Astrocyte (in vitro differentiated cells and primary cell): ENCODE results near the gene PTCD3. TPM values are rescaled to one million over a fixed set of nuclear protein-coding genes. Genes with fewer than 3 reads are reported as not detected.

ENCODE experiments used
- DNase-seq: peaks from one replicate; pipeline ENCODE4 v3.0.0-alpha.2; 2010; ENCODE audit warnings: low read depth
- FAIRE-seq: peaks from 2 replicates; lab custom pipeline; 2011; peaks lifted over from hg19 to GRCh38; lab: Jason Lieb, UNC
- H2AFZ ChIP-seq: 2 replicates; pipeline ENCODE4 v1.6.0; 2012; ENCODE audit warnings: low read depth, low read length, inconsistent platforms
- H3K27ac ChIP-seq: 2 replicates; pipeline ENCODE4 v1.5.1; 2011; ENCODE audit warnings: low read depth, low read length, inconsistent platforms
- H3K27me3 ChIP-seq: 2 replicates; pipeline ENCODE4 v1.6.0; 2011; ENCODE audit warnings: low read length, inconsistent platforms; ENCODE audit not compliant: insufficient read depth
- H3K36me3 ChIP-seq: 2 replicates; pipeline ENCODE4 v1.5.1; 2011; ENCODE audit warnings: low read length, inconsistent platforms; ENCODE audit not compliant: insufficient read depth
- H3K4me1 ChIP-seq: 2 replicates; pipeline ENCODE4 v1.5.1; 2011; ENCODE audit warnings: low read length, inconsistent platforms; ENCODE audit not compliant: insufficient read depth
- H3K4me2 ChIP-seq: 2 replicates; pipeline ENCODE4 v1.6.0; 2012; ENCODE audit warnings: low read length, inconsistent platforms
- H3K4me3 ChIP-seq: 2 replicates; pipeline ENCODE4 v1.5.1; 2011; ENCODE audit warnings: low read depth, mild to moderate bottlenecking, low read length, inconsistent platforms; ENCODE audit not compliant: insufficient read depth
- H3K79me2 ChIP-seq: 2 replicates; pipeline ENCODE4 v1.6.0; 2012; ENCODE audit warnings: mild to moderate bottlenecking, low read length, inconsistent platforms; ENCODE audit not compliant: insufficient read depth
- H3K9ac ChIP-seq: 2 replicates; pipeline ENCODE4 v1.6.0; 2012; ENCODE audit warnings: mild to moderate bottlenecking, low read length, inconsistent platforms
- H3K9me3 ChIP-seq: 2 replicates; pipeline ENCODE4 v1.5.1; 2012; ENCODE audit warnings: low read depth, mild to moderate bottlenecking, low read length, inconsistent platforms; ENCODE audit not compliant: insufficient read depth
- H4K20me1 ChIP-seq: 2 replicates; pipeline ENCODE4 v1.6.0; 2012; ENCODE audit warnings: low read length, inconsistent platforms; ENCODE audit not compliant: insufficient read depth
- H3K27ac Mint-ChIP-seq: one replicate; pipeline ENCODE4 v1.8.0; 2021; ENCODE audit warnings: mild to moderate bottlenecking, mixed read lengths; ENCODE audit not compliant: unreplicated experiment
- H3K27me3 Mint-ChIP-seq: one replicate; pipeline ENCODE4 v1.8.0; 2021; ENCODE audit warnings: low read depth, mixed read lengths; ENCODE audit not compliant: unreplicated experiment
- H3K36me3 Mint-ChIP-seq: one replicate; pipeline ENCODE4 v1.8.0; 2021; ENCODE audit warnings: low read depth, mixed read lengths; ENCODE audit not compliant: unreplicated experiment
- H3K4me1 Mint-ChIP-seq: one replicate; pipeline ENCODE4 v1.8.0; 2021; ENCODE audit warnings: low read depth, mixed read lengths; ENCODE audit not compliant: unreplicated experiment
- H3K4me3 Mint-ChIP-seq: one replicate; pipeline ENCODE4 v1.8.0; 2021; ENCODE audit warnings: mild to moderate bottlenecking, moderate library complexity, mixed read lengths; ENCODE audit not compliant: unreplicated experiment
- H3K9me3 Mint-ChIP-seq: one replicate; pipeline ENCODE4 v1.8.0; 2021; ENCODE audit warnings: mild to moderate bottlenecking, mixed read lengths; ENCODE audit not compliant: unreplicated experiment
- CTCF ChIP-seq: IDR thresholded peaks from 2 replicates; pipeline ENCODE4 v1.5.1; 2011; ENCODE audit warnings: low read depth, mild to moderate bottlenecking, inconsistent platforms, low read length, moderate library complexity; ENCODE audit not compliant: insufficient read depth
- EZH2 ChIP-seq: IDR thresholded peaks from 2 replicates; pipeline ENCODE4 v1.6.1; 2012; ENCODE audit warnings: mild to moderate bottlenecking, low read length, inconsistent platforms; ENCODE audit not compliant: insufficient read depth
- total RNA-seq: library from RNA; stranded (reverse); gene quantifications from 2 replicates; pipeline ENCODE4 v1.2.1, GENCODE V29; 2021

PTCD3 gene
- total RNA-seq, 1 donor from 2014 or later = 74.5 TPM

GRCh38 chr2:86123328-86123925 lies 17.4 kb downstream of the PTCD3 start:
- no peak overlapping the region for H3K4me3 ChIP-seq
- FAIRE-seq (no peak), DNase-seq (no peak)
- Mint-ChIP-seq H3K4me3 (no peak overlapping the region), H3K36me3 (peaks cover 19% of the 10 kb centered on the region), H3K27me3 (no peaks in the 10 kb centered on the region), H3K9me3 (no peaks in the 10 kb centered on the region), H3K4me1 (no peaks in the 10 kb centered on the region), H3K27ac (no peak overlapping the region)
- TF ChIP-seq EZH2 (no peak), CTCF (no peak)
- no peaks in the 10 kb centered on the region for H3K9me3 ChIP-seq
- no peaks in the 10 kb centered on the region for H3K4me1 ChIP-seq
- no peak overlapping the region for H3K9ac ChIP-seq
- H3K36me3 ChIP-seq = peaks cover 84% of the 10 kb centered on the region
- peaks cover 25% of the 10 kb centered on the region for H4K20me1 ChIP-seq
- no peak overlapping the region for H3K4me2 ChIP-seq
- no peak overlapping the region for H2AFZ ChIP-seq
- H3K79me2 ChIP-seq = peaks cover 18% of the 10 kb centered on the region
- no peaks in the 10 kb centered on the region for H3K27me3 ChIP-seq
- H3K27ac ChIP-seq = no peak overlapping the region

GRCh38 chr2:86124683-86125082 lies 18.6 kb downstream of the PTCD3 start:
- H3K27ac ChIP-seq = no peak overlapping the region
- H3K4me3 Mint-ChIP-seq = no peak overlapping the region
- H3K27ac Mint-ChIP-seq = no peak overlapping the region
- TF ChIP-seq EZH2 (no peak), CTCF (no peak)
- H3K9me3 Mint-ChIP-seq = no peaks in the 10 kb centered on the region
- H3K4me3 ChIP-seq = no peak overlapping the region
- no peaks in the 10 kb centered on the region for H3K9me3 ChIP-seq
- FAIRE-seq (no peak), DNase-seq (no peak)
- peaks cover 18% of the 10 kb centered on the region for H3K36me3 Mint-ChIP-seq
- peaks cover 18% of the 10 kb centered on the region for H3K79me2 ChIP-seq
- H3K4me1 ChIP-seq = no peaks in the 10 kb centered on the region
- H3K36me3 ChIP-seq = peaks cover 85% of the 10 kb centered on the region
- H3K4me2 ChIP-seq = no peak overlapping the region
- no peaks in the 10 kb centered on the region for H3K27me3 Mint-ChIP-seq
- no peaks in the 10 kb centered on the region for H3K4me1 Mint-ChIP-seq
- H4K20me1 ChIP-seq = peaks cover 31% of the 10 kb centered on the region
- H3K27me3 ChIP-seq = no peaks in the 10 kb centered on the region
- no peak overlapping the region for H2AFZ ChIP-seq
- no peak overlapping the region for H3K9ac ChIP-seq

- H3K27me3 Mint-ChIP-seq = no peaks in the 10 kb centered on the region
- H3K27ac Mint-ChIP-seq = no peak overlapping the region
- H3K9me3 ChIP-seq = no peaks in the 10 kb centered on the region
- H3K27ac ChIP-seq = no peak overlapping the region
- peaks cover 76% of the 10 kb centered on the region for H3K36me3 ChIP-seq
- no peak overlapping the region for H3K4me3 Mint-ChIP-seq
- no peaks in the 10 kb centered on the region for H3K4me1 ChIP-seq
- H4K20me1 ChIP-seq = no peaks in the 10 kb centered on the region
- no peaks in the 10 kb centered on the region for H3K27me3 ChIP-seq
- FAIRE-seq (no peak), DNase-seq (no peak)
- TF ChIP-seq CTCF (no peak), EZH2 (no peak)
- no peak overlapping the region for H3K4me3 ChIP-seq
- no peaks in the 10 kb centered on the region for H3K9me3 Mint-ChIP-seq
- no peak overlapping the region for H3K9ac ChIP-seq
- H3K36me3 Mint-ChIP-seq = peaks cover 33% of the 10 kb centered on the region
- H2AFZ ChIP-seq = no peak overlapping the region
- H3K4me2 ChIP-seq = no peak overlapping the region
- no peaks in the 10 kb centered on the region for H3K4me1 Mint-ChIP-seq
- no peaks in the 10 kb centered on the region for H3K79me2 ChIP-seq
Observed at GRCh38 chr2:86134709-86135108, 28.7 kb downstream of the PTCD3 start.
